HL-60 (cell line): ENCODE measurements around the gene DOCK1.

Experiments
- DNase-seq, 2 experiments: peaks; one replicate each; pipeline ENCODE4 v3.0.0-alpha.2; 2010 to 2020; ENCODE audit warnings: low read depth in 1 of 2, low spot score in 1 of 2
- H3K27ac ChIP-seq: fragments of 250-450 bp; sonication (Bioruptor Pico); replicated peaks from 2 replicates; pipeline ENCODE4 v1.5.1; 2020; ENCODE audit warnings: mild to moderate bottlenecking, moderate library complexity
- H3K27me3 ChIP-seq: fragments of 250-450 bp; sonication (Bioruptor Pico); 2 replicates; pipeline ENCODE4 v1.5.1; 2021; ENCODE audit warnings: mild to moderate bottlenecking, moderate library complexity; ENCODE audit not compliant: insufficient read depth, poor library complexity, severe bottlenecking
- H3K4me3 ChIP-seq: replicated peaks from 2 replicates; pipeline ENCODE4 v1.5.1; 2011; ENCODE audit warnings: mild to moderate bottlenecking, control low read depth, low read length; ENCODE audit not compliant: insufficient read depth
- GABPA ChIP-seq: IDR thresholded peaks from 2 replicates; pipeline ENCODE4 v1.6.1; 2012; ENCODE audit warnings: low read depth
- POLR2AphosphoS5 ChIP-seq: IDR thresholded peaks from 2 replicates; pipeline ENCODE4 v1.6.1; 2012; ENCODE audit warnings: low read depth
- SPI1 ChIP-seq: IDR thresholded peaks from 2 replicates; pipeline ENCODE4 v1.6.1; 2012; ENCODE audit warnings: low read depth, mild to moderate bottlenecking, borderline replicate concordance
- TF ChIP-seq, protein P1 (sequence below): IDR thresholded peaks from one replicate; pipeline ENCODE4 v1.5.1; 2011; ENCODE audit warnings: low read length, control low read depth, inconsistent platforms; ENCODE audit not compliant: insufficient read depth
- TF ChIP-seq, protein P2 (sequence below): IDR thresholded peaks from 2 replicates; pipeline ENCODE4 v1.6.1; 2012; ENCODE audit warnings: low read depth; ENCODE audit not compliant: insufficient replicate concordance

The DOCK1 gene

DNA sequence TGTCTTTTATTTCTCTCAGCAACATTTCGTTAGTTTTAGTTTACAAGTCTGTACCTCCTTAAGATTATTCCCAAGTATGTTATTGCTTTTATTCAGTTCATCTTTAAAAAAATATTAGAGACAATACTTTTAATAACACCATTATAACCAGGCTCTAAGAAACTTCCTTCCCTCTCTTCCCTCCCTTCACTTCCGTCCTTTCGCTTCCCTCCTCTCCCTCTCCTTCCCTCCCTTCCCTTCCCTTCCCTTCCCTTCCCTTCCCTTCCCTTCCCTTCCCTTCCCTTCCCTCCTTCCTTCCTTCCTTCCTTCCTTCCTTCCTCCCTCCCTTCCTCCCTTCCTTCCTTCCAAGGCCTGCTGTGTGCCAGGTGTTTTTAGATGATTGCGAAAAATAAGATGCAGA, 58.1 kb downstream of the DOCK1 start:
- TF ChIP-seq, protein P1, sequence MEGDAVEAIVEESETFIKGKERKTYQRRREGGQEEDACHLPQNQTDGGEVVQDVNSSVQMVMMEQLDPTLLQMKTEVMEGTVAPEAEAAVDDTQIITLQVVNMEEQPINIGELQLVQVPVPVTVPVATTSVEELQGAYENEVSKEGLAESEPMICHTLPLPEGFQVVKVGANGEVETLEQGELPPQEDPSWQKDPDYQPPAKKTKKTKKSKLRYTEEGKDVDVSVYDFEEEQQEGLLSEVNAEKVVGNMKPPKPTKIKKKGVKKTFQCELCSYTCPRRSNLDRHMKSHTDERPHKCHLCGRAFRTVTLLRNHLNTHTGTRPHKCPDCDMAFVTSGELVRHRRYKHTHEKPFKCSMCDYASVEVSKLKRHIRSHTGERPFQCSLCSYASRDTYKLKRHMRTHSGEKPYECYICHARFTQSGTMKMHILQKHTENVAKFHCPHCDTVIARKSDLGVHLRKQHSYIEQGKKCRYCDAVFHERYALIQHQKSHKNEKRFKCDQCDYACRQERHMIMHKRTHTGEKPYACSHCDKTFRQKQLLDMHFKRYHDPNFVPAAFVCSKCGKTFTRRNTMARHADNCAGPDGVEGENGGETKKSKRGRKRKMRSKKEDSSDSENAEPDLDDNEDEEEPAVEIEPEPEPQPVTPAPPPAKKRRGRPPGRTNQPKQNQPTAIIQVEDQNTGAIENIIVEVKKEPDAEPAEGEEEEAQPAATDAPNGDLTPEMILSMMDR = no peak
- TF ChIP-seq, protein P2, sequence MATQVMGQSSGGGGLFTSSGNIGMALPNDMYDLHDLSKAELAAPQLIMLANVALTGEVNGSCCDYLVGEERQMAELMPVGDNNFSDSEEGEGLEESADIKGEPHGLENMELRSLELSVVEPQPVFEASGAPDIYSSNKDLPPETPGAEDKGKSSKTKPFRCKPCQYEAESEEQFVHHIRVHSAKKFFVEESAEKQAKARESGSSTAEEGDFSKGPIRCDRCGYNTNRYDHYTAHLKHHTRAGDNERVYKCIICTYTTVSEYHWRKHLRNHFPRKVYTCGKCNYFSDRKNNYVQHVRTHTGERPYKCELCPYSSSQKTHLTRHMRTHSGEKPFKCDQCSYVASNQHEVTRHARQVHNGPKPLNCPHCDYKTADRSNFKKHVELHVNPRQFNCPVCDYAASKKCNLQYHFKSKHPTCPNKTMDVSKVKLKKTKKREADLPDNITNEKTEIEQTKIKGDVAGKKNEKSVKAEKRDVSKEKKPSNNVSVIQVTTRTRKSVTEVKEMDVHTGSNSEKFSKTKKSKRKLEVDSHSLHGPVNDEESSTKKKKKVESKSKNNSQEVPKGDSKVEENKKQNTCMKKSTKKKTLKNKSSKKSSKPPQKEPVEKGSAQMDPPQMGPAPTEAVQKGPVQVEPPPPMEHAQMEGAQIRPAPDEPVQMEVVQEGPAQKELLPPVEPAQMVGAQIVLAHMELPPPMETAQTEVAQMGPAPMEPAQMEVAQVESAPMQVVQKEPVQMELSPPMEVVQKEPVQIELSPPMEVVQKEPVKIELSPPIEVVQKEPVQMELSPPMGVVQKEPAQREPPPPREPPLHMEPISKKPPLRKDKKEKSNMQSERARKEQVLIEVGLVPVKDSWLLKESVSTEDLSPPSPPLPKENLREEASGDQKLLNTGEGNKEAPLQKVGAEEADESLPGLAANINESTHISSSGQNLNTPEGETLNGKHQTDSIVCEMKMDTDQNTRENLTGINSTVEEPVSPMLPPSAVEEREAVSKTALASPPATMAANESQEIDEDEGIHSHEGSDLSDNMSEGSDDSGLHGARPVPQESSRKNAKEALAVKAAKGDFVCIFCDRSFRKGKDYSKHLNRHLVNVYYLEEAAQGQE = no peak
- TF ChIP-seq POLR2AphosphoS5 (no peak), SPI1 (no peak)
- DNase-seq = no peak
- Histone ChIP-seq H3K27me3 (no peaks in the 10 kb centered on the region), H3K4me3 (no peak overlapping the region), H3K27ac (no peak overlapping the region)

DNA sequence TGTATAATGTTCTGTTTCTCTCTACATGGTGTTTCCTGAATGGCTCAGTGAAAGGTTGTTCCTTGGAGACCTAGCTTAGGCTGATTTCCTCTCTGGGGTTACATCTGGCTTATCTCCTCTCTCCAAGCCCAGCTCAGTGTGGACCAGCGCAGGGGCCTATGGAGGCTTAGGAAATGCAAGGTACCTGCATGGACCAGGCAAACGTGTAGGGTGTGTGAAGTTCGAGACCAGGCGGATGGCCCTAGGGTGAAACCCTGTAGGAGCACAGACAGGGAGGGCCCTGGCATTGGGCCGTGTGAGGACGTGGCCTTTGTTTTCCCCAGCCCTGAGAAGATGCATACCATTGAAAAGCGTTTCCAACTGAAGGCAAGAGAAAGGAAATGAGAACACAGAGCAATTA, 59.0 kb downstream of the DOCK1 start:
- no peak for DNase-seq
- H3K27me3 ChIP-seq = no peaks in the 10 kb centered on the region
- no peak overlapping the region for H3K4me3 ChIP-seq
- TF ChIP-seq, protein P1 = no peak
- TF ChIP-seq POLR2AphosphoS5 = no peak
- TF ChIP-seq, protein P2 = no peak
- no peak for TF ChIP-seq SPI1
- TF ChIP-seq GABPA = no peak
- no peak overlapping the region for H3K27ac ChIP-seq

- no peaks in the 10 kb centered on the region for H3K27me3 ChIP-seq
- TF ChIP-seq, protein P1 = no peak
- TF ChIP-seq SPI1 (no peak), GABPA (no peak)
- no peak for DNase-seq
- no peak overlapping the region for H3K27ac ChIP-seq
- no peak overlapping the region for H3K4me3 ChIP-seq
Measured at GRCh38 chr10:126966938-126967337, 61.7 kb downstream of the DOCK1 start.

- no peak overlapping the region for H3K27ac ChIP-seq
- DNase-seq = no peak
- H3K27me3 ChIP-seq = no peaks in the 10 kb centered on the region
- H3K4me3 ChIP-seq = no peak overlapping the region
- no peak for TF ChIP-seq SPI1
- no peak for TF ChIP-seq GABPA
- TF ChIP-seq, protein P1 = no peak
- TF ChIP-seq, protein P2 = no peak
- TF ChIP-seq POLR2AphosphoS5 = no peak
Measured at GRCh38 chr10:126969310-126969709, 64.1 kb downstream of the DOCK1 start.
